Naive B cell (primary cell): ENCODE measurements around the gene TYRP1. TPM values are rescaled to one million over a fixed set of nuclear protein-coding genes. Genes with fewer than 3 reads are reported as not detected.

Experiments
- ATAC-seq, 2 donors: fragments of 150-1000 bp; cut with Tn5 transposase; 2 replicates each; pipeline ENCODE4 v1.10.0; 2021; ENCODE audit warnings: low read depth in 2 of 2, mild to moderate bottlenecking in 2 of 2, moderate library complexity in 2 of 2
- DNase-seq: peaks from one replicate; pipeline ENCODE4 v3.0.0; 2022
- H3K27ac Mint-ChIP-seq, 6 donors: one replicate each; pipeline ENCODE4 v1.8.0; 2020 to 2022; ENCODE audit warnings: mild to moderate bottlenecking in 6 of 6, mixed read lengths in 6 of 6, moderate library complexity in 5 of 6, inconsistent platforms in 2 of 6
- H3K27me3 Mint-ChIP-seq, 3 donors: one replicate each; pipeline ENCODE4 v1.8.0; 2021 to 2022; ENCODE audit warnings: mixed read lengths in 3 of 3, mild to moderate bottlenecking in 1 of 3
- H3K36me3 Mint-ChIP-seq, 2 donors: one replicate each; pipeline ENCODE4 v1.8.0; 2020 to 2022; ENCODE audit warnings: mixed read lengths in 2 of 2, inconsistent platforms in 1 of 2, mild to moderate bottlenecking in 1 of 2
- H3K4me1 Mint-ChIP-seq, 3 donors: one replicate each; pipeline ENCODE4 v1.8.0; 2020 to 2022; ENCODE audit warnings: mixed read lengths in 3 of 3, inconsistent platforms in 1 of 3, mild to moderate bottlenecking in 1 of 3, moderate library complexity in 1 of 3
- H3K4me3 Mint-ChIP-seq, 8 donors: one replicate each; pipeline ENCODE4 v1.8.0; 2020 to 2022; ENCODE audit warnings: mild to moderate bottlenecking in 8 of 8, mixed read lengths in 8 of 8, moderate library complexity in 8 of 8, inconsistent platforms in 2 of 8
- H3K9me3 Mint-ChIP-seq, 7 donors: one replicate each; pipeline ENCODE4 v1.8.0; 2020 to 2022; ENCODE audit warnings: mixed read lengths in 7 of 7, mild to moderate bottlenecking in 5 of 7, inconsistent platforms in 2 of 7, moderate library complexity in 1 of 7
- polyA plus RNA-seq, 6 donors: library from polyadenylated mRNA; unstranded; fragments of 300-500 nt; fragmentation: Illumina TruSeq; gene quantifications; one replicate each; pipeline ENCODE4 v1.2.3, GENCODE V29; 2021; ENCODE audit warnings: low read depth in 6 of 6

Gene TYRP1
- polyA plus RNA-seq, 6 donors from 2014 or later = not detected

- Mint-ChIP-seq H3K9me3 (peaks cover 0 to 4% (median under 1%) of the 10 kb centered on the region in 7 donors), H3K36me3 (no peaks in the 10 kb centered on the region), H3K27ac (no peak overlapping the region), H3K4me1 (no peaks in the 10 kb centered on the region), H3K4me3 (no peak overlapping the region), H3K27me3 (no peaks in the 10 kb centered on the region)
- ATAC-seq = no peak
- no peak for DNase-seq
Measured at GRCh38 chr9:12726795-12727194, 33.6 kb downstream of the TYRP1 start.

DNA sequence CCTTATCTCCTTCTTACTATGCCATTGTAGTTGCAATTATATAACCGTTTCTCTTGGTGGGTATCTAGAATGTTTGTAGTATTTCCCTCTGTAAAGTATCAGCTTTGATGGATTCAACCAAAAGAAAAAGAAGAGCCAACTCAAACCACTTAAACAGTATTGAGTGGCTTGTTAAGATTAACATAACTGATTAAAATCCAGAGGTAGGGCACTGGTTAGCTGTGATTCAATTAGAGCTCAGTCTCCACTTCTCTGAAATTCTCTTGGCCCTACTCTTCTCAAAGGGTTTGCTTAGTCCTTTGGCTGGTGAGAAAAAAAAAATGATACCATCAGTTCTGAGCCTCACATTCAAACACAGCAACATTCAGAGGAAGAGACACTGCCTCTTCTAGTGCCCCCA is 37.0 kb downstream of the TYRP1 start:
- no peak for DNase-seq
- Mint-ChIP-seq H3K4me1 (no peaks in the 10 kb centered on the region), H3K36me3 (no peaks in the 10 kb centered on the region), H3K9me3 (peaks cover 1 to 10% (median 5%) of the 10 kb centered on the region in 7 donors), H3K27ac (no peak overlapping the region), H3K4me3 (no peak overlapping the region), H3K27me3 (no peaks in the 10 kb centered on the region)
- no peak for ATAC-seq

DNA sequence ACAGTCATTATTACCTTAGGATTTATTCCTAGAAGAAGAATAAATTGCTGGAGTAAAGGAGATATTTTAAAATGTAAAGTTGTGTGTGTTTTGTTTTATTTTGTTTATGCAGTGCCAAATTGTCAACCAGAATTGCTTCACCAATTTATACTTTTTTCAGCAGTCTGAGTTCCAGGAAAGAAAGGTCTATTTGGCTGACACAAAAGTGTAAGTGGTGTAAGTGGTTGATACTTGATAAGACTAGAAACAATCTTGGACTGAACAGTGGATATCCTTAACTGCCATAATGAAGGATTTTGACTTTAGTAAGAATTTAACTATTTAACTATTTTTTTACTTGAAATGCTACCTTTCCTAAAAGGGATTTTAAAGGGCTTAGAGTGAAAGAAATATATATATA is 37.7 kb downstream of the TYRP1 start:
- ATAC-seq (no peak), DNase-seq (no peak)
- Mint-ChIP-seq H3K27ac (no peak overlapping the region), H3K36me3 (no peaks in the 10 kb centered on the region), H3K4me1 (no peaks in the 10 kb centered on the region), H3K9me3 (peaks cover 1 to 12% (median 5%) of the 10 kb centered on the region in 7 donors), H3K4me3 (no peak overlapping the region), H3K27me3 (no peaks in the 10 kb centered on the region)

DNA sequence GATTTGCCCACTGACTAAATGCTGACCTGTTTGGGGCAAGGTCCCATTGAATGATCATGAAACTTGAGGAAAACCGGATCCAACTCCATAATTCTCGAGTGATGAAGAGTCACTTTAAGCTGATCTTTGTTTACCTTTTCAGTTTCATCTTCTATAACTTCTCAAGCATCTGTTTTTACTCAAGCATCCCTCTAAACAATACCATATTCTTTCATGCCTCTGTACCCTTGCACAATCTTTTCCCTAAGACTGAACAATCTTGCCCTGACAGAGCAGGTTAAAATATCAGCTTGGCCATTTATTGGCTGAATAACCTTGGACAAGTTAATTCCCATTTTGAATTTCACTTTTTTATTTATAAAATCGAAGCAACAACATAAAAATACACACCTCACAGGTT is 39.8 kb downstream of the TYRP1 start:
- H3K27me3 Mint-ChIP-seq = no peaks in the 10 kb centered on the region
- H3K27ac Mint-ChIP-seq = no peak overlapping the region
- no peaks in the 10 kb centered on the region for H3K4me1 Mint-ChIP-seq
- no peak overlapping the region for H3K4me3 Mint-ChIP-seq
- no peak for DNase-seq
- no peaks in the 10 kb centered on the region for H3K36me3 Mint-ChIP-seq
- H3K9me3 Mint-ChIP-seq = peaks cover 1 to 12% (median 7%) of the 10 kb centered on the region in 7 donors
- ATAC-seq = no peak

DNA sequence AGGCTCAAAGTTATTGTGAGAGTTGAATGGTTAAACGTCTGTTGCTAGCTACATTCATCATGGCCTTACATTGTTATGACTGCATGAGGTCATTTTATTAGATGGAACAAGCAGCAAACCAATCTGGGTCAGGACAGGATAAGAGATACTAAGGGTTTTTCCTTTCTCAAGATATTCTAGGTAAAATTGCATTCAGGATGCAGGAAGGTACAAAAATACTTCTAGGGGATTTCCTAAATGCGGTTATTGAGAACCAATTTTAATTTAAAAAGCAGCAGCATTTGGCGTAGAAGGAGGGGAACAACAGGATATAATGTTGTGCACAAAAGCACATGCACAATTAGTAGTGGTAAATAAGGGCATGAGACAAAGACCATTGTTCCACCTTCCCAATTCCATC is 42.5 kb downstream of the TYRP1 start:
- Mint-ChIP-seq H3K4me3 (no peak overlapping the region), H3K27me3 (no peaks in the 10 kb centered on the region), H3K9me3 (peaks cover 0 to 12% (median 7%) of the 10 kb centered on the region in 7 donors), H3K27ac (no peak overlapping the region), H3K36me3 (no peaks in the 10 kb centered on the region), H3K4me1 (no peaks in the 10 kb centered on the region)
- ATAC-seq = no peak
- no peak for DNase-seq

GRCh38 chr9:12737871-12738270 is 44.7 kb downstream of the TYRP1 start:
- H3K27me3 Mint-ChIP-seq = no peaks in the 10 kb centered on the region
- ATAC-seq (no peak), DNase-seq (no peak)
- no peaks in the 10 kb centered on the region for H3K4me1 Mint-ChIP-seq
- no peaks in the 10 kb centered on the region for H3K36me3 Mint-ChIP-seq
- H3K27ac Mint-ChIP-seq = no peak overlapping the region
- H3K9me3 Mint-ChIP-seq = peaks cover 0 to 12% (median 7%) of the 10 kb centered on the region in 7 donors
- H3K4me3 Mint-ChIP-seq = no peak overlapping the region

DNA sequence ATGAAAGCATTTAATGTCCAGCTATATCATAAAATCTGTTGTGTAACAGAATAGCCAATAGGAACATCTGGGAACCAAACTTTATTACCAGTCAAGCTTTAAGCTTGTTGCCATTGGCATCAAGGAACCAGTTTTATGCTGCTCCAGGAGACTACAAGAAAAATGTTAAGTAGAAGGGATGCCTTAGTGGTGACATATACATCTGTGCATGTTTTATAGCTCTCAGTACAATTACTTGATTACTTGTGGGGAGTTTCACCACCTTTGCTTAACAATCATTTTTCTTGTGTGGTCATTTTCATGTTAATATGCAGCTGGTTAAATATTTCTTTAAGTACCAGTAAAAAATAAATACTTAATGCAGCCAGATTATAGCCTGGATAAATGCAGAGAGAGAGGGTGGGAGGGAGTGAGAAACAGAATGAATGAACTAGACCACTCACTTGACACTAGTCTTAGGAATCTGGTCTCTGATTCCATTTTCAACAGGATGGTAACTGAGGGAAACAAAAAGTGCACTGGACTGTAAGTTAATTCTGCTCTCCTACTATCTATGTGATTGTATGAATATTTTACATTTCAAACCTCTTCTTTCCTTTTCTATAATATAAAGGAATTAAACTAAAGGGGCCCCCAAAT is 45.9 kb downstream of the TYRP1 start:
- H3K4me3 Mint-ChIP-seq = no peak overlapping the region
- no peaks in the 10 kb centered on the region for H3K36me3 Mint-ChIP-seq
- no peaks in the 10 kb centered on the region for H3K27me3 Mint-ChIP-seq
- DNase-seq (no peak), ATAC-seq (no peak)
- H3K4me1 Mint-ChIP-seq = no peaks in the 10 kb centered on the region
- H3K27ac Mint-ChIP-seq = no peak overlapping the region
- peaks cover 1 to 12% (median 4%) of the 10 kb centered on the region in 7 donors for H3K9me3 Mint-ChIP-seq

DNA sequence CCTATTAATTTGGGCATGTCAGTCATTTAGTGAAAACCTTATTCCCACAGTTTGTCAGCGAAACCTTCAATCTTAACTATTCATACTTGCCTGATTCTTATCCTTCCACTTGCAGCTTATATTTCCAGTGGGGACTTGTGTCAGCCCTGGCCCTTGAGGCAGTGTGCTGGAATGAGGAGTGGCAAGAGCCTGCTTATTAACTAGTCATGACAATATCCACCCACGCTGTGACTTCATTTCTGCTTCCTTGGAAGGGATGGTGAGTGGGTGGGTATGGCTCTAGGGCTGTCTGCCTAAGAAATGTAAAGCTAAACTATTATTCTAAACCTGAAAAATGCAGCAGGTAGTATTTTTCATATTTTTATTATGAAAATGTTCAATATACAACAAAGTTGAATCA is 47.7 kb downstream of the TYRP1 start:
- no peaks in the 10 kb centered on the region for H3K4me1 Mint-ChIP-seq
- H3K4me3 Mint-ChIP-seq = no peak overlapping the region
- DNase-seq (no peak), ATAC-seq (no peak)
- no peak overlapping the region for H3K27ac Mint-ChIP-seq
- no peaks in the 10 kb centered on the region for H3K27me3 Mint-ChIP-seq
- H3K9me3 Mint-ChIP-seq = peaks cover 0 to 13% (median 4%) of the 10 kb centered on the region in 7 donors
- H3K36me3 Mint-ChIP-seq = no peaks in the 10 kb centered on the region

DNA sequence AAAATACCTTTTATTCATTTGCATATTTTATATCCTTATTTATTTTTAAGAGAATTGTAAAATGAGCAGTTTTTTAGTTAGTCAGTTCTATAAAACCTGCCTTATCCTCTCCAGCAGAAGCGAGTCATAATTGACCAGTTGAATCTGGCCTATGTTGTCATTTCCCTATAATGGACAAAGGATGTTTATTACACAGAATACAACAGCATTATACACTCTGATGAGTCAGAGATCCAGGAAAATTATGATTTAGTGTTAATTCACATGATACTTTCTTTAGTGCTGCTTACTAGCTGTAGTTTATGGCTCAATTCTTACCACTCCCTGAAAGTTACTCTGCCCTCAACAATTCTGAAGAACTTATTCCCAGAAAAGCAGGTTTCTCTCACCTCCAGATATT is 54.8 kb downstream of the TYRP1 start:
- peaks cover 0 to 12% (median 8%) of the 10 kb centered on the region in 7 donors for H3K9me3 Mint-ChIP-seq
- ATAC-seq (no peak), DNase-seq (no peak)
- H3K36me3 Mint-ChIP-seq = no peaks in the 10 kb centered on the region
- H3K4me1 Mint-ChIP-seq = no peaks in the 10 kb centered on the region
- H3K4me3 Mint-ChIP-seq = no peak overlapping the region
- no peak overlapping the region for H3K27ac Mint-ChIP-seq
- no peaks in the 10 kb centered on the region for H3K27me3 Mint-ChIP-seq

GRCh38 chr9:12748954-12749353 is 55.8 kb downstream of the TYRP1 start:
- Mint-ChIP-seq H3K27me3 (no peaks in the 10 kb centered on the region), H3K27ac (no peak overlapping the region), H3K9me3 (peaks cover 0 to 12% (median 6%) of the 10 kb centered on the region in 7 donors)

DNA sequence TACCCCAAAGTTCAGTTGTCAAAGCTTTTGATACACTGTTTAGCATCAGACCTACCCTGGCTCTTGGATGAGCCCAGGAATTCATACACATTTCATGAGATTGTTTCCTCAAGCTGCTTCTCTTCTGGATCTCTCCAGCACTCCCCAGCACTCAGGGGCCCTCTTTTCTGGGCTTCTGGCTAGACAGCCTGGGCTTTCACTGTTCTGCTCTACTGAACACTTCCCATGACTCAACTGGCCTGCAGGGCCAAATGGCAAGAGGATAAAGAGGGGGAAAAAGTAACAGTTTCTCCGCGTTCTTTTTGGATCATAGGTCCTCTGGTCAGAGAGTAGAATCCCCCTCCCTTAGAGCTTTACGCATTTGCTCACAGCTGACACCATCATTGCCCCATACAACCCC is 60.7 kb downstream of the TYRP1 start:
- Mint-ChIP-seq H3K9me3 (peaks cover 0 to 4% (median 0%) of the 10 kb centered on the region in 7 donors), H3K27me3 (no peaks in the 10 kb centered on the region), H3K4me1 (no peaks in the 10 kb centered on the region), H3K36me3 (no peaks in the 10 kb centered on the region), H3K4me3 (no peak overlapping the region), H3K27ac (peak overlapping the region in 1 of 6 donors; percentile 25)
- ATAC-seq (no peak), DNase-seq (no peak)

More at GRCh38 chr9:12748954-12749353, 55.8 kb downstream of the TYRP1 start:
- H3K4me3 Mint-ChIP-seq = no peak overlapping the region
- H3K36me3 Mint-ChIP-seq = no peaks in the 10 kb centered on the region
- no peak for ATAC-seq
- no peak for DNase-seq
- no peaks in the 10 kb centered on the region for H3K4me1 Mint-ChIP-seq

GRCh38 chr9:12759761-12760160 is 66.6 kb downstream of the TYRP1 start:
- DNase-seq = no peak
- H3K4me1 Mint-ChIP-seq = no peaks in the 10 kb centered on the region
- no peak overlapping the region for H3K27ac Mint-ChIP-seq

More at GRCh38 chr9:12759761-12760160, 66.6 kb downstream of the TYRP1 start:
- Mint-ChIP-seq H3K9me3 (peaks cover 0 to 3% (median 0%) of the 10 kb centered on the region in 7 donors), H3K36me3 (no peaks in the 10 kb centered on the region), H3K27me3 (no peaks in the 10 kb centered on the region), H3K4me3 (no peak overlapping the region)
- no peak for ATAC-seq
